NT2/D1 (cell line): ENCODE results near the gene HNRNPUL1.

Source experiments
- SUZ12 ChIP-seq: IDR thresholded peaks from 2 replicates; pipeline ENCODE4 v1.6.1; 2011; ENCODE audit not compliant: insufficient read length, insufficient read depth; ENCODE audit errors: extremely low read depth
- YY1 ChIP-seq: IDR thresholded peaks from 2 replicates; pipeline ENCODE4 v1.6.1; 2011; ENCODE audit not compliant: insufficient read length, insufficient read depth
- ZNF274 ChIP-seq: IDR thresholded peaks from 2 replicates; pipeline ENCODE4 v1.6.1; 2011; ENCODE audit warnings: mild to moderate bottlenecking, low read depth, low read length

- TF ChIP-seq YY1 (no peak), ZNF274 (no peak), SUZ12 (no peak)
These were observed 4.9 kb downstream of the HNRNPUL1 start for GRCh38 chr19:41269055-41269454.
